HFF-Myc (cell line): ENCODE results near the gene C12orf43.
A peak's percentile ranks its signal among the peaks of the same experiment; 100 is the strongest.

Experiments used
- DNase-seq: peaks from one replicate; pipeline ENCODE4 v3.0.0-alpha.2; 2011; ENCODE audit warnings: low read depth; ENCODE audit errors: extremely low read depth
- H3K4me3 ChIP-seq: replicated peaks from 2 replicates; pipeline ENCODE4 v1.5.1; 2011; ENCODE audit warnings: low read depth, mild to moderate bottlenecking, control low read depth, low read length
- TF ChIP-seq, protein P1 (sequence below): IDR thresholded peaks from 2 replicates; pipeline ENCODE4 v1.5.1; 2012; ENCODE audit warnings: mild to moderate bottlenecking, low read depth, low read length, control low read depth; ENCODE audit errors: missing control alignments

Gene C12orf43

DNA sequence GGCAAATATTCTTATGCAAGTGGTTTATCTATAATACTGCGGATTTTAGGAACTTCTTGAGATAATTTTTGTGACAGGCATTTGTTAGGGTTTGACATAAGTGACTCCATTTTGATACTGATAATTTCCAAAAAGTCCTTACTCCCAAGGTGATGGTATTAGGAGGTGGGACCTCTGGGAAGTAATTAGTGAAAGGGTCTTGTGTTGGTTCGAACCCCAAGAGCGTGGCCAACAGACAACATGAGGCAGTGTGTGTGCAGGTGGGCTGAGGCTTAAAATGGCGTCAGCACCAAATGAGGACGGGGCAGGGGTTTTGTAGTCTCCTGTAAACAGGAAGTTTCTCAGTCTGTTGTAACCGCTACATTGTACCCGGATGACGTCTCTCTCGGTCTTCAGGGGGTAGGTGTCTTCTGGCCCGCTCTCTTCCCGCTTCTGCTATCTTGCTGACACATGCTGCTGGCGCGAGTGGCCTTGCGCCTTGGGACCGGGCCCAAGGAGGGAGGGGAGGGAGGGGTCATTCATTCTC is 1.7 kb upstream of the C12orf43 start:
- no peak overlapping the region for H3K4me3 ChIP-seq
- TF ChIP-seq, protein P1, sequence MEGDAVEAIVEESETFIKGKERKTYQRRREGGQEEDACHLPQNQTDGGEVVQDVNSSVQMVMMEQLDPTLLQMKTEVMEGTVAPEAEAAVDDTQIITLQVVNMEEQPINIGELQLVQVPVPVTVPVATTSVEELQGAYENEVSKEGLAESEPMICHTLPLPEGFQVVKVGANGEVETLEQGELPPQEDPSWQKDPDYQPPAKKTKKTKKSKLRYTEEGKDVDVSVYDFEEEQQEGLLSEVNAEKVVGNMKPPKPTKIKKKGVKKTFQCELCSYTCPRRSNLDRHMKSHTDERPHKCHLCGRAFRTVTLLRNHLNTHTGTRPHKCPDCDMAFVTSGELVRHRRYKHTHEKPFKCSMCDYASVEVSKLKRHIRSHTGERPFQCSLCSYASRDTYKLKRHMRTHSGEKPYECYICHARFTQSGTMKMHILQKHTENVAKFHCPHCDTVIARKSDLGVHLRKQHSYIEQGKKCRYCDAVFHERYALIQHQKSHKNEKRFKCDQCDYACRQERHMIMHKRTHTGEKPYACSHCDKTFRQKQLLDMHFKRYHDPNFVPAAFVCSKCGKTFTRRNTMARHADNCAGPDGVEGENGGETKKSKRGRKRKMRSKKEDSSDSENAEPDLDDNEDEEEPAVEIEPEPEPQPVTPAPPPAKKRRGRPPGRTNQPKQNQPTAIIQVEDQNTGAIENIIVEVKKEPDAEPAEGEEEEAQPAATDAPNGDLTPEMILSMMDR = no peak
- DNase-seq = no peak

DNA sequence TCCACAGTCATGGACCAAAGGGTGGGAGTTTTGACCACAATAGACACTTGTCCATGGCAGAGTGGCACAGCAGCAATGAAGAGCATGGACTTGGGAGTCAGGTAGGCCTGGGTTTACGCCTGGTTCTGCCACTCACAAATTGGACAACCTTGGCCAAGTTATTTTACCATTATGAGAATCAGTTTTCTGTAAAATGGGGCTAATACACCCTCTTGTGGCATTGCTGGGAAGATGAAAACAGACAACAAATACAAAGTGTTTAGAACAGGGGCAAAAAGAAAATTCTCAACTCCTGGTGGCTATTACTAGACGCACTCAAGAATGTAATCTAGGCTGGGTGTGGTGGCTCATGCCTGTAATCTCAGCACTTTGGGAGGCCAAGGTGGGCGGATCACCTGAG is 2.6 kb downstream of the C12orf43 start:
- DNase-seq = no peak
- TF ChIP-seq, protein P1 = no peak
- H3K4me3 ChIP-seq = no peak overlapping the region

DNA sequence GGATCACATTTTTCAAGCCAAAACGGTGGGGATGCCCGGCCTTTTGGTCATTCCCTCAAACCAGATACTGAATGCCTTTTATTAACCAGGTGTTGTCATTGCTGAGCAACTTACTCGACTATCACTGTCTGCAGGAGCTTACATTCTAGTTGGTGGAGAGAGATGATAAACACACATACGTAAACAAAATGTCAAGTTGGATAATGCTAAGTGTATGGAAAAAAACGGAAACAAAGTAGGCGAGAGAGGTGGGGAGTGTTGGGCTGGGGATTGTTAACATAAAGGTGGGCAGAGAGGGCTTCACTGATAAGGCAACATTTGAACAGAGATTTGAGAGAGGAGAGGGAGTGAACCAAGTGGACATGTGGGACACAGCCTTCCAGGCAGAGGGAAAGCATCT is 4.5 kb downstream of the C12orf43 start:
- DNase-seq = no peak
- TF ChIP-seq, protein P1 = no peak
- H3K4me3 ChIP-seq = no peak overlapping the region

DNA sequence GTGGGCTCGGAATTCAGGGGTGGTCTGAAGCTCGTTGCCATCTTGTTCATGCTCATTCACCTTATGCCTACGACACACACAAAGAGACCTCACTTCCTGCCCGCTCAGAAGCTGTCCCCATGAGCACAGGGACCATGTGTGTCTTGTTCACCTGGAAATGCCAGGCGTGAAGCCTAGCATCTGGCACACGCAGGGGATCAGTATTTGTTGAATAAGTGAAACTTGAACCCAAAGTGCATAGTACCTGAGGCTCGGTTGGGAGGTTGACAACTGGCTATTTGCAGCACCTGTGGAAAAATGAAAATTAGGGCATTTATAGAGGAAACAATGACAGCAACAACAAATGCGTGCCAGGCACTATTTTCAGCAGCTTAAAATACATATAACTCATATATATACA is 5.4 kb downstream of the C12orf43 start:
- TF ChIP-seq, protein P1 = no peak
- DNase-seq = no peak
- no peak overlapping the region for H3K4me3 ChIP-seq

DNA sequence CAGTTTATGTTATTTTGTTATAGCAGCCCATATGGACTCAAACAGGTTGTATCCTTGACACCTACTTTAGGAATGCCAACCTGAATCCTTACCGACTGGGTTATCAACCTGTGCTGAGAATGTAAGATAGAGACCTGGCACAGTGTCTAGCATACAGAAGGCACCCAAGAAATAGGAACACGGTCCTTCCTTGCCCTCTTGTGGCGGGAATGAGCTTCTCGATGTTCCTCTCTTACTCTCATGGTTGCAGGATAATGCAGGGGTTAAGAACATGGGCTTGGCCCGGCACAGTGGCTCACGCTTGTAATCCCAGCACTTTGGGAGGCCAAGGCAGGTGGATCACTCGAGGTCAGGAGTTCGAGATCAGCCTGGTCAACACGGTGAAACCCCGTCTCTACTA is 6.5 kb downstream of the C12orf43 start:
- H3K4me3 ChIP-seq = no peak overlapping the region
- DNase-seq = no peak
- TF ChIP-seq, protein P1 = peak; percentile 50

DNA sequence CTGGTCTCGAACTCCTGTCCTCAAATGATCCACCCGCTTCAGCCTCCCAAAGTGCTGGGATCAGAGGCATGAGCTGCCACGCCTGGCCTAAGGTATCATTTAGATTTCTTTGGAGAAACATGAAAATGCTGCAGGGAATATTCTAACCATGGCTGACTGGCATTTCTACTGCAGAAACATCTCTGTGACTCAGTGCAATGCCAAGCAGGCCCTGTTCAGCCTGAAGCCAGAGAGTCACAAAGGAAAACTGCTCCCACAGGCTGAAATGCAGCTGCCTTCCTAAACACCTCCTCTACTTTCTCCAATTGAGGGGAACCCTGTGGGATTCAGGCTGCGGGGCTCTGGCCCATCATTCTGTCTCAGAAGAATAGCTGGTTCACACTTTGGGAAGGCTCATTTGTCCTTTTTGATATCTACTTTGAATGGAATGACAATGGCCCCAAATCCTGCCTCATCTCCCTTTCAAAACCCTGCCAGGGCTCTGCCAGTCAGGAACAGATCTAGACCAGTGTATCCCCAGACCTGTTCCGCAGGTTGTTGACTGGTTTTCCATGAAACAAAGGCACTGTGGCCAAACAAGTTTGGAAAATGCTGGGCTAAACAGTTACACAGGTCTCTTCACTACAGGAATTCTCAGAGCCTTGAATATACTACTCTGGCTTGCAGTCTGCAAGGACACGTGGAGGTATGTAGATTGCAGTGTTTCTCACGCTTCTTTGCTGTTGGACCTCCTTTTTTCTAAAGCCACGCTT is 7.8 kb downstream of the C12orf43 start:
- DNase-seq = no peak
- no peak overlapping the region for H3K4me3 ChIP-seq
- TF ChIP-seq, protein P1 = no peak
